Activated CD8-positive, alpha-beta memory T cell treated with anti-CD3 and anti-CD28 coated beads, Interleukin-2, amount 50 U/mL, for 24 hours (primary cell): ENCODE data around the gene ADPGK.
"Not testable (repeated sequence)": the region's sequence is repeated elsewhere in the genome, so short reads cannot be mapped to it uniquely, and the experiment has no call there.

Experiments used
- DNase-seq: peaks from one replicate; pipeline ENCODE4 v3.0.0-alpha.2; 2020; ENCODE audit errors: extremely low read depth

The ADPGK gene

DNA sequence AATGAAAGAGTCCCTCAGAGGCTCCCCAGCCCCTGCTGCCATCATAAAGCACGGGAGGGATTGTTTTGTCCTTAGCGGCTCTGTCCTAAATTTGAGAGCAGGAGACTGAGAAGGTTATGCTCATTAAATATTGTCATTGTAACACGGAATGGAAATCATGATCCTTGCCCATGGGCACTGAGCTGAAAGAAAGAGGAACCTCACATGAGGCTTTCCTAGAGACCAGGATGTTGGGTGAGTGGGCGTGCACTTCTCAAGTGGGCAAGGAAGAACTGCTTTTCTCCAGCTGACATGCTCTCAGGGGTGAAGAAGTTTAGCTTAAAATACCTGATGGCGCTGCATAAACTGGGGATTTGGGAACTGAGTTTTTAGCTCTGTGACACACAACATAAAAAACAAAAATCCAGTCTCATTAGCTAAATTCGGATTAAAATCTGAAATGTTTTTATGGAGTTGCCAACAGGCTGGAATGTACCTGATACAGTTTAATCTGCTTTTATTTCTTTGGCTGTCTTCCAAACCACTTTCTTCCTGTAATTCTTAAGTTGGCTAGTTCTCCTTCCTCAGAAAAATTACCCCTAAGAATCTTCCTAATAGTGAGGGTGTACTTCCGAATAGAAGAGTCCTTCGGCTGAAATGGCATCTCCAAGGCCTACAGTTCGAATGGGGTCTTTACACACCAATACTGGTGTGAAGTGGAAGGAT, 31.7 kb downstream of the ADPGK start:
- no peak for DNase-seq

- DNase-seq, result no peak
Measured at GRCh38 chr15:72749700-72750099, 33.9 kb downstream of the ADPGK start.

- DNase-seq, result no peak
Measured at GRCh38 chr15:72740219-72740618, 43.3 kb downstream of the ADPGK start.

GRCh38 chr15:72737723-72738122, 45.8 kb downstream of the ADPGK start:
- DNase-seq, result no peak

DNA sequence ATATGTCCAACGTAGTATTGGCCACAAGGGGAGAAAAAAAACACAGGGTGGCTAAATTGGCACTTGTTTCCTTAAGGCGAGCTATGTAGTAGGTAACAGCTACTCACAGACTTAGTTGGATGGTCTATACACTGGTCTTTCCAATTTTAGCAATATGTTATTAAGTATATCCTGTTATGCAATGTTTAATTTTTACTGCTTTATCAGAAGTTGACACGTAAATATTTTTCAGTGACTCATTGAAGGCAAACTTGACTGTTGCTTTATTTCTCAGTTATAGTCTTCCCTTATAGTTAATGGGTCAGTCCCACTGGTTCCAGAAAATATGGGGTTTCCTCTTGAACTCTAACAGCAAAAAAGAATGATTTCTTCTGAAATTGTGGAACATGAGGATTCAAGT, 46.5 kb downstream of the ADPGK start:
- no peak for DNase-seq

- DNase-seq, result no peak
Measured at GRCh38 chr15:72735111-72735510, 48.4 kb downstream of the ADPGK start.

DNA sequence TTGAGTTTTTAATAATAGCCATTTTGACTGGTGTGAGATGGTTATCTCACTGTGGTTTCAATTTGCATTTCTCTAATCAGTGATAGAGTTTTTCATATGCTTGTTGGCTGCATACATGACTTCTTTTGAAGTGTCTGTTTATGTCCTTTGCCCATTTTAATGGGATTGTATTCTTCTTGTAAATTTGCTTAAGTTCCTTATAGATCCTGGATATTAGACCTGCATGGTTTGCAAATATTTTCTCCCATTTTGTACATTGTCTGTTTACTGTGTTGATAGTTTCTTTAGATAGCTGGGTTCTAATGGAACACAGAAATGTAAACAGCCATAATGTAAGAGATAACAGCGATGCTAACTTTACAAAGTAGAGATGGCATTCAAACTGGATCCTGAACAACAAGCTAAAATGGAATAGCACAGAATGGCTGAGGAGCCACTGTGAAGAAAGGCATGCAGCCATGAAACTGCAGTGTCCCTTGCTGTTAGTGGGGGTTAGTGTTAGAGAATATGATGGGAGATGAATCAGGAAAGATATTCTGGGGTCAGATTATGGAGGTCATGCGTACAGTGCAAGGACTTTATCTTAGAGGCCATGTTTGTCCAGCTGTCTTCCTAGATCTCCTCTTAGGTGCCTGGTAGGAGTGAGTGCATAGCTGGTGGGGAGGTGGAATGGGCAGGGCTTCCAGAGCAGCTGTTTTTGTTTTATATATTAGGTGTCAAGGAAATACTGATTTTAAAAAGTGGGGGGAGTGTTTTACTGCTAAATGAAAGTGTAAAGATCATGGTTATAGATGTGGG, 49.4 kb downstream of the ADPGK start:
- DNase-seq, result no peak

DNA sequence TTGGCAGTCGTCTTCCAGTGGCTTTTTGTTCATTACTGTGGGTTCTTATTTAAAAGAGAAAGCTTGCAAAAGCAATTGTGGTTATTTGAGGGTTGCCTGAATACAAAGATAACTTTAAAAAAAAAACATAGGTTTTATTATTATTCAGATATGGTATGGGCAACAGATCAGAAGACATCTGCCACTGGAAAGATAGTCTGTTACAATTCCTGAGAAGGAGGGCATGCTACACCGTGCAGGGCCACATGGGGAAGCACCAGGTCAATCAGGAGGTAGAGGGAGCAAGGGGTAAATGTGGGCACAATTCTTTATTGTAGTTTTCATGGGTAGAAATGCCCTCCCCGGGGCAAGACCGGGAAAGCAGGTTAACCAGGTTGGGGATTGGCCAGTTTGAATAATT, 51.0 kb downstream of the ADPGK start:
- DNase-seq, result no peak

DNA sequence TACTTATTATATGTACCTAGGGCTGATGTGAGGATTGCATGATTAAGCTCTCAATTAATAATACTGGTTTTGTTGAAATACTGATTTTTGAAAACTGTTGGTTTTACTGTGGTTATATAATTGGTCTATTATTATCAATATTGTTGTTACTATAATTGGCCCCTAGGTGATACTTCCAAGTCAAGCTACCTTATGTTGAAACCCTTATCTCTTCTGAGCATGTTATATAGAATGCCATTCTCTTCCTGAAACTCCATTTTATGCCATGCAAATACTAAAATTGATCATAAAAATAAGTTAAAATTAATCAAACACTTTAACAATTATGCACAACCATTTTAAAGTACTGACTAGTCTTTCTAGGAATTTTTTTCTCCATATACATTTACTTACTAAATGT, 51.5 kb downstream of the ADPGK start:
- DNase-seq, result no peak

GRCh38 chr15:72728821-72729220, 54.7 kb downstream of the ADPGK start:
- DNase-seq, result no peak

DNA sequence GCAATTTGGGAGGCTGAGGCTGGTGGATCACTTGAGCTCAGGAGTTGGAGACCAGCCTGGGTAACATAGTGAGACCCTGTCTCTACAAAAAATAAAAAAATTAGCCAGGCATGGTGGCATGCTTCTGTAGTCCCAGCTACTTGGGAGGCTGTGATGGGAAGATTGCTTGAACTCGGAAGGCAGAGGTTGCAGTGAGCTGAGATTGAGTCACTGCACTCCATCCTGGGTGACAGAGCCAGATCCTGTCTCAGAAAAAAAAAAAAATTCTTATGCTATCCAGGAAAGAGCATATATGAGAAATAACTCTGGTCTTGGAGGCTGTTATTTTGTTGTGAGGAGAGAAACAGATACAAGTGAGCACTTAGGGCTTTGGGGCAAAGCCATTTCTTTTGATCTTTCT, 55.3 kb downstream of the ADPGK start:
- not testable (repeated sequence) for DNase-seq

DNA sequence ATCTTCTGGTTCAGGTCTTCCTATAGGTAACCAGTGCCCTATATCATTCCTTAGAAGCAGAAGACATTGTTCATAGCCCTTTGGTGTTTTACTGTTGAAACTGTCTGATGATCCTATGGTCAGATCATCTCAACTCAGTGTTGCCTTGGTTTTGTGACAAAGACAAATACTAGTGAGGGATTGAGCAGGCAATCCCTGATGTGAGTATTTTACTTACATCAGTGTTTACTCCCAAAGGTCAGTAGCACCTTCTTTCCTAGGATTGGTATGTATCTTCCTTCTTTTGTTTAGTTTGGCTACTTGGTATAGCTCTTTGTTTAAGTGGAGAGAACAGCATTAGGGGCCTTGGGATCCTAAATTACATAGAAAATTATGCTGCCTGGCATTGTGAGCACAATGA, 56.4 kb downstream of the ADPGK start:
- no peak for DNase-seq

DNA sequence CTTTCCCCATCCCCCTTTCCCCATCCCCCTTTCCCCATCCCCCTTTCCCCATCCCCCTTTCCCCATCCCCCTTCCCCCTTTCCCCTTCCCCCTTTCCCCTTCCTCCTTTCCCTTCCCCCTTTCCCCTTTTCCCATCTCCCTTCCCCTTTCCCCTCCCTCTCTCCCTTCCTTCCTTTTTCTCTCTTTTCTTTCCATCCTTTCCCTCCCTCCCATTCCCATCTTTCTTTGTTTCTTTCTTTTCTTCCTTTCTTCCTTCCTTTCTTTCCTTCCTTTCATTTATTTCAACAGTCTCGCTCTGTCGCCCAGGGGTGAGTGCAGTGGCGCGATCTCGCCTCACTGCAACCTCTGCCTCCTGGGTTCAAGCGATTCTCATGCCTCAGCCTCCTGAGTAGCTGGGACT, 57.7 kb downstream of the ADPGK start:
- not testable (repeated sequence) for DNase-seq

GRCh38 chr15:72725446-72725845, 58.1 kb downstream of the ADPGK start:
- DNase-seq, result no peak

DNA sequence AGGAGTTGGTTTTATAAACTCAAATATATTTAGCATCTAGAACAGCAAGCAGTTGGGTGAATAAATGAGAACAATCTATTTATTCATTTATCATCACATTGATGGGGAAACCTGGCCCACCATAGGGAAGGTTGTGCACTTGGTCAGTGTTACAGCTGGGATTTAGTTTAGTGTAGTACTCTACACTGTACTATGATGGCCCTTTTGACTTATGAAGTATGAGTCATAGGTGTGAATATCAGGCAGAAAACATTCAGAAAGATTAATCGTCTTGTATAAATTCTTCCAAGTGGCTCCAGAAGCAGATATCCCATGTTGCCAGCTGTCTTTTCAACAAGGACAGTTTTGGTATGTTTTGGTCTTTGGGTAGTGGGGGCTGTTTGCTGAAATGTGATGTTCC, 59.5 kb downstream of the ADPGK start:
- no peak for DNase-seq

GRCh38 chr15:72722071-72722696, 61.4 kb downstream of the ADPGK start:
- DNase-seq, result peak; percentile 29

GRCh38 chr15:72708551-72709303, 74.8 kb downstream of the ADPGK start:
- DNase-seq, result not testable (repeated sequence)

DNA sequence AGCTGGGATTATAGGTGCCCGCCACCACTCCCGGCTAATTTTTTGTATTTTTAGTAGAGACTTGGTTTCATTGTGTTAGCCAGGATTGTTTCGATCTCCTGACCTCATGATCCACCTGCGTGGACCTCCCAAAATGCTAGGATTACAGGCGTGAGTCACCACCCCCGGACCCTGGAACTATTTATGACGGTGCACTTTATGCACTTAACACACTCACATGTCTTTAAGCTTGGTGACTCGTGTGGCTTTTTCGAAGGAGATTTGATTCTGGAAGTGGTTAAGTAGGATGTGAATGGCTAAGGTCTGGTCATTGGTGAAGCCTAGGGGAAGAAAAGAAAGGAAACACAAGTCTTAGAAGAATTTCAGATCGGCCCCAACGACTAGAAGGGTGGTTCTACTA, 77.3 kb downstream of the ADPGK start:
- no peak for DNase-seq
